Measurements from ENCODE around the gene TNFRSF25. TPM values are rescaled to one million over a fixed set of nuclear protein-coding genes. Genes with fewer than 3 reads are reported as not detected.

Gene TNFRSF25
- total and polyA plus RNA-seq, 2 experiments from 2014 or later, result 13.6 to 25.3 TPM

GRCh38 chr1:6443339-6444115 is 22.4 kb downstream of the TNFRSF25 start:
- ATAC-seq, result no peak
- Mint-ChIP-seq H3K27ac (no peak overlapping the region), H3K27me3 (ENCODE audit: insufficient read depth, low read depth, poor library complexity) (peaks cover 25% of the 10 kb centered on the region), H3K4me1 (peaks cover 17% of the 10 kb centered on the region), H3K4me3 (no peak overlapping the region), H3K9me3 (no peaks in the 10 kb centered on the region), H3K36me3 (ENCODE audit: low read depth) (no peaks in the 10 kb centered on the region)
- Histone ChIP-seq H3K79me2 (replicated peaks; ENCODE audit: insufficient read depth) (no peaks in the 10 kb centered on the region), H3K36me3 (ENCODE audit: insufficient read depth) (no peaks in the 10 kb centered on the region), H3K4me3 (no peak overlapping the region), H2AFZ (no peak overlapping the region), H3F3A (replicated peaks; ENCODE audit: low read depth) (no peaks in the 10 kb centered on the region), H3K9me2 (ENCODE audit: insufficient read depth) (no peaks in the 10 kb centered on the region), H3K27ac (ENCODE audit: low read depth) (no peak overlapping the region), H3K4me2 (no peak overlapping the region), H3K27me3 (ENCODE audit: insufficient read depth) (peaks cover 26% of the 10 kb centered on the region), H4K20me1 (replicated peaks; ENCODE audit: insufficient read depth) (no peaks in the 10 kb centered on the region), H3K4me1 (ENCODE audit: insufficient read depth) (no peaks in the 10 kb centered on the region; the same call in 1 of the 2 replicates)
- DNase-seq (ENCODE audit: low spot score), result no peak
- TF ChIP-seq, protein P1, sequence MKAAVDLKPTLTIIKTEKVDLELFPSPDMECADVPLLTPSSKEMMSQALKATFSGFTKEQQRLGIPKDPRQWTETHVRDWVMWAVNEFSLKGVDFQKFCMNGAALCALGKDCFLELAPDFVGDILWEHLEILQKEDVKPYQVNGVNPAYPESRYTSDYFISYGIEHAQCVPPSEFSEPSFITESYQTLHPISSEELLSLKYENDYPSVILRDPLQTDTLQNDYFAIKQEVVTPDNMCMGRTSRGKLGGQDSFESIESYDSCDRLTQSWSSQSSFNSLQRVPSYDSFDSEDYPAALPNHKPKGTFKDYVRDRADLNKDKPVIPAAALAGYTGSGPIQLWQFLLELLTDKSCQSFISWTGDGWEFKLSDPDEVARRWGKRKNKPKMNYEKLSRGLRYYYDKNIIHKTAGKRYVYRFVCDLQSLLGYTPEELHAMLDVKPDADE (IDR thresholded peaks at IDR 0.05), result no peak
- TF ChIP-seq EZH2 (IDR thresholded peaks at IDR 0.05; ENCODE audit: low read depth, unreplicated experiment) (no peak), CTCF (conservative IDR thresholded peaks at IDR 0.05; ENCODE audit: low read depth in 2 of 2) (no peak), JUNB (IDR thresholded peaks at IDR 0.05; ENCODE audit: unreplicated experiment) (no peak), NANOG (IDR thresholded peaks at IDR 0.05; ENCODE audit: borderline replicate concordance) (no peak), ZNF331 (CRISPR knock-in tag; IDR thresholded peaks at IDR 0.05; ENCODE audit: low read depth) (no peak), EZH2phosphoT487 (IDR thresholded peaks at IDR 0.05; ENCODE audit: unreplicated experiment) (no peak), POLR2AphosphoS5 (IDR thresholded peaks at IDR 0.05; ENCODE audit: low read depth) (no peak), CREB1 (CRISPR knock-in tag; IDR thresholded peaks at IDR 0.05; ENCODE audit: low read depth) (no peak), ZNF114 (CRISPR knock-in tag; IDR thresholded peaks at IDR 0.05) (no peak), STAT1 (IDR thresholded peaks at IDR 0.05; ENCODE audit: unreplicated experiment) (no peak), REST (IDR thresholded peaks at IDR 0.05; ENCODE audit: unreplicated experiment) (no peak)
- TF ChIP-seq, protein P2, sequence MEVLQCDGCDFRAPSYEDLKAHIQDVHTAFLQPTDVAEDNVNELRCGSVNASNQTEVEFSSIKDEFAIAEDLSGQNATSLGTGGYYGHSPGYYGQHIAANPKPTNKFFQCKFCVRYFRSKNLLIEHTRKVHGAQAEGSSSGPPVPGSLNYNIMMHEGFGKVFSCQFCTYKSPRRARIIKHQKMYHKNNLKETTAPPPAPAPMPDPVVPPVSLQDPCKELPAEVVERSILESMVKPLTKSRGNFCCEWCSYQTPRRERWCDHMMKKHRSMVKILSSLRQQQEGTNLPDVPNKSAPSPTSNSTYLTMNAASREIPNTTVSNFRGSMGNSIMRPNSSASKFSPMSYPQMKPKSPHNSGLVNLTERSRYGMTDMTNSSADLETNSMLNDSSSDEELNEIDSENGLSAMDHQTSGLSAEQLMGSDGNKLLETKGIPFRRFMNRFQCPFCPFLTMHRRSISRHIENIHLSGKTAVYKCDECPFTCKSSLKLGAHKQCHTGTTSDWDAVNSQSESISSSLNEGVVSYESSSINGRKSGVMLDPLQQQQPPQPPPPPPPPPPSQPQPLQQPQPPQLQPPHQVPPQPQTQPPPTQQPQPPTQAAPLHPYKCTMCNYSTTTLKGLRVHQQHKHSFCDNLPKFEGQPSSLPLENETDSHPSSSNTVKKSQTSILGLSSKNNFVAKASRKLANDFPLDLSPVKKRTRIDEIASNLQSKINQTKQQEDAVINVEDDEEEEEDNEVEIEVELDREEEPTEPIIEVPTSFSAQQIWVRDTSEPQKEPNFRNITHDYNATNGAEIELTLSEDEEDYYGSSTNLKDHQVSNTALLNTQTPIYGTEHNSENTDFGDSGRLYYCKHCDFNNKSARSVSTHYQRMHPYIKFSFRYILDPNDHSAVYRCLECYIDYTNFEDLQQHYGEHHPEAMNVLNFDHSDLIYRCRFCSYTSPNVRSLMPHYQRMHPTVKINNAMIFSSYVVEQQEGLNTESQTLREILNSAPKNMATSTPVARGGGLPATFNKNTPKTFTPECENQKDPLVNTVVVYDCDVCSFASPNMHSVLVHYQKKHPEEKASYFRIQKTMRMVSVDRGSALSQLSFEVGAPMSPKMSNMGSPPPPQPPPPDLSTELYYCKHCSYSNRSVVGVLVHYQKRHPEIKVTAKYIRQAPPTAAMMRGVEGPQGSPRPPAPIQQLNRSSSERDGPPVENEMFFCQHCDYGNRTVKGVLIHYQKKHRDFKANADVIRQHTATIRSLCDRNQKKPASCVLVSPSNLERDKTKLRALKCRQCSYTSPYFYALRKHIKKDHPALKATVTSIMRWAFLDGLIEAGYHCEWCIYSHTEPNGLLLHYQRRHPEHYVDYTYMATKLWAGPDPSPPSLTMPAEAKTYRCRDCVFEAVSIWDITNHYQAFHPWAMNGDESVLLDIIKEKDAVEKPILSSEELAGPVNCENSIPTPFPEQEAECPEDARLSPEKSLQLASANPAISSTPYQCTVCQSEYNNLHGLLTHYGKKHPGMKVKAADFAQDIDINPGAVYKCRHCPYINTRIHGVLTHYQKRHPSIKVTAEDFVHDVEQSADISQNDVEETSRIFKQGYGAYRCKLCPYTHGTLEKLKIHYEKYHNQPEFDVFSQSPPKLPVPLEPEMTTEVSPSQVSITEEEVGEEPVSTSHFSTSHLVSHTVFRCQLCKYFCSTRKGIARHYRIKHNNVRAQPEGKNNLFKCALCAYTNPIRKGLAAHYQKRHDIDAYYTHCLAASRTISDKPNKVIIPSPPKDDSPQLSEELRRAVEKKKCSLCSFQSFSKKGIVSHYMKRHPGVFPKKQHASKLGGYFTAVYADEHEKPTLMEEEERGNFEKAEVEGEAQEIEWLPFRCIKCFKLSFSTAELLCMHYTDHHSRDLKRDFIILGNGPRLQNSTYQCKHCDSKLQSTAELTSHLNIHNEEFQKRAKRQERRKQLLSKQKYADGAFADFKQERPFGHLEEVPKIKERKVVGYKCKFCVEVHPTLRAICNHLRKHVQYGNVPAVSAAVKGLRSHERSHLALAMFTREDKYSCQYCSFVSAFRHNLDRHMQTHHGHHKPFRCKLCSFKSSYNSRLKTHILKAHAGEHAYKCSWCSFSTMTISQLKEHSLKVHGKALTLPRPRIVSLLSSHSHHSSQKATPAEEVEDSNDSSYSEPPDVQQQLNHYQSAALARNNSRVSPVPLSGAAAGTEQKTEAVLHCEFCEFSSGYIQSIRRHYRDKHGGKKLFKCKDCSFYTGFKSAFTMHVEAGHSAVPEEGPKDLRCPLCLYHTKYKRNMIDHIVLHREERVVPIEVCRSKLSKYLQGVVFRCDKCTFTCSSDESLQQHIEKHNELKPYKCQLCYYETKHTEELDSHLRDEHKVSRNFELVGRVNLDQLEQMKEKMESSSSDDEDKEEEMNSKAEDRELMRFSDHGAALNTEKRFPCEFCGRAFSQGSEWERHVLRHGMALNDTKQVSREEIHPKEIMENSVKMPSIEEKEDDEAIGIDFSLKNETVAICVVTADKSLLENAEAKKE (CRISPR knock-in tag; IDR thresholded peaks at IDR 0.05), result no peak

All from GM23338 (cell line).